Measurements from ENCODE around the gene TBKBP1.

- TF ChIP-seq CTCF (IDR thresholded peaks at IDR 0.05) (no peak), POLR2AphosphoS5 (IDR thresholded peaks at IDR 0.05) (no peak), EP300 (IDR thresholded peaks at IDR 0.05) (no peak)
Observed at GRCh38 chr17:47676199-47676472, 17.8 kb upstream of the TBKBP1 start.
